K562 treated with DMSO at 1 percent for 48 hours (cell line): ENCODE results near the gene PCDHAC2. TPM values are rescaled to one million over a fixed set of nuclear protein-coding genes. Genes with fewer than 3 reads are reported as not detected.

Source experiments
- total RNA-seq: library from RNA; unstranded; fragments of 300-600 nt; gene quantifications from 2 replicates; pipeline ENCODE4 v1.2.3, GENCODE V29; 2022; ENCODE audit warnings: low replicate concordance; ENCODE audit errors: extremely low read depth

The PCDHAC2 gene, protein sequence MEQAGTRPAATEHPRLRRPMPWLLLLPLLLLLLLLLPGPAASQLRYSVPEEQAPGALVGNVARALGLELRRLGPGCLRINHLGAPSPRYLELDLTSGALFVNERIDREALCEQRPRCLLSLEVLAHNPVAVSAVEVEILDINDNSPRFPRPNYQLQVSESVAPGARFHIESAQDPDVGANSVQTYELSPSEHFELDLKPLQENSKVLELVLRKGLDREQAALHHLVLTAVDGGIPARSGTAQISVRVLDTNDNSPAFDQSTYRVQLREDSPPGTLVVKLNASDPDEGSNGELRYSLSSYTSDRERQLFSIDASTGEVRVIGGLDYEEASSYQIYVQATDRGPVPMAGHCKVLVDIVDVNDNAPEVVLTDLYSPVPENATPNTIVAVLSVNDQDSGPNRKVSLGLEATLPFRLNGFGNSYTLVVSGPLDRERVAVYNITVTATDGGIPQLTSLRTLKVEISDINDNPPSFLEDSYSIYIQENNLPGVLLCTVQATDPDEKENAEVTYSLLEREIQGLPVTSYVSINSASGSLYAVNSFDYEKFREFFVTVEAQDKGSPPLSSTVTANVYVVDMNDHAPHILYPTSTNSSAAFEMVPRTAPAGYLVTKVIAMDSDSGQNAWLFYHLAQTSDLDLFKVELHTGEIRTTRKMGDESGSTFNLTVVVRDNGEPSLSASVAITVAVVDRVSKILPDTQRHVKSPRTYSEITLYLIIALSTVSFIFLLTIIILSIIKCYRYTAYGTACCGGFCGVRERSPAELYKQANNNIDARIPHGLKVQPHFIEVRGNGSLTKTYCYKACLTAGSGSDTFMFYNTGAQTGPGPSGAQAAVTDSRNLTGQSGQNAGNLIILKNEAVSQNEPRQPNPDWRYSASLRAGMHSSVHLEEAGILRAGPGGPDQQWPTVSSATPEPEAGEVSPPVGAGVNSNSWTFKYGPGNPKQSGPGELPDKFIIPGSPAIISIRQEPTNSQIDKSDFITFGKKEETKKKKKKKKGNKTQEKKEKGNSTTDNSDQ
- not detected in 2 replicates for total RNA-seq

DNA sequence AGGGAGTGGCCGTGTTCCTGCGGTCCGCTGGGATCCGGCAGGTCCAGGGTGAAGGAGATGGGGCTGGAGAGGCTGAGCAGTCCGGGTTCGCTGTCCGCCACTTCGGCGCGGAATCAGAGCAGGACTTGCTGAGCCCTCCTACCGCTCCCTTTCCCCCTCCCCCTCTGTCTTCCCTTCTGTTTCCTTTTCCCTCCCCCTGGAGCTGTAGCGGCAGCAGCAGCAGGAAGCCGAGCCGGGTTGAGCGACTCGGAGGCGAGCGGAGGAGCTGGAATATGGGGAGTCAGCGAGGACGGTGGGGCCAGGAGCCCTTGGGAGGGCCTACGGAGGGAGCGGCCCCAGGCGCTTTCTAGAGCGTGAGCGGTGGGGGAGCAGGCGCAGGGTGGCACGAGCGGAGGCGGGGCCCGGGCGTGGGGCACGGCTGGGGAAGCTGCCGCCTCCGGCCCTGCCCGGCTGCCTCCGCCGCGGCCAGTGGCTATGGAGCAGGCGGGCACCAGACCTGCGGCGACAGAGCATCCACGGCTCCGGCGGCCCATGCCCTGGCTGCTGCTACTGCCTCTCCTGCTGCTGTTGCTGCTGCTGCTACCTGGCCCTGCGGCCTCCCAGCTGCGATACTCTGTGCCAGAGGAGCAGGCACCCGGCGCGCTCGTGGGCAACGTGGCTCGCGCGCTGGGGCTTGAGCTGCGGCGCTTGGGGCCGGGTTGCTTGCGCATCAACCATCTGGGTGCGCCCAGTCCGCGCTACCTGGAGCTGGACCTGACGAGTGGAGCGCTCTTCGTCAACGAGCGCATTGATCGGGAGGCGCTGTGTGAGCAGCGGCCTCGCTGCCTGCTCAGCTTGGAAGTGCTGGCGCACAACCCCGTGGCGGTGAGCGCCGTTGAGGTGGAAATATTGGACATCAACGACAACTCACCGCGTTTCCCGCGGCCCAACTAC is at the start of gene PCDHAC2:
Gene PCDHAC2 (plus strand): TSS at position 184 of the 933 bp plus-strand sequence. CDS start 291 bp downstream, at position 475.

DNA sequence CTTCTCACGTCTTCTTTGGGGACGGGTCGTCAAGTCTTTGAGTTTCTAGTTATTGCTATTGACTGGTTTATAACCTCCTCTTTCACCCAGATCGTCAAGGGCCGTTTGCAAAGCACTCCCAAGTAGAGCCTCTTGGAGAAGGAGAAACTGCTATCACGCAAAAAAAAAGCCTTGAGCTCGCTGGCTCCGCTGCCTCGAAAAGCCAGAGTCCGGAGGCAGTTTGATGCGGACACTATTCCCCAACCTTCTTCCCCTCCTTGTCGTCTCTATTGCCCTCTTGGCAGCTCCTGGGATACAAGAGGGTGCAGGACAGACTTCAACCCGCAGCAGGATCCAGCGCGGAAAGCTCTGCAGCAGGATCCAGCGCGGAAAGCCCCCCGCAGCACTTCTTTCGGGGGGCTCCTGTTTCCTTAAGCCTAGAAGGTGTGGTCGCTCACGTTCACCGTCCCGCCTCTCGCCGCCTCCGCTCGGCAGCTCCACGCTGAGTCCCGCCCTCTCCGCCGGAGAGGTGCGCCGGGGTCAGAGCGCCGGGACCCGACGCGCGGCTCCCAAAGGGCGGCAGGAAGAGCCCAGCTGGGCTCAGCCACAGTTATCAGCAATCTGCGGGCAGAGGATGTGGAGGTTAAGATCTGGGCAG is 40.4 kb upstream of the PCDHAC2 start, which contains the start of gene PCDHAC1:
Gene PCDHAC1 (plus strand): TSS at position 494 of the 637 bp plus-strand sequence. CDS start 594 bp downstream, outside the sequence.

Other genes with a start within 250 kb of the PCDHAC2 start
- gene PCDHA1, start 180.3 kb upstream of the PCDHAC2 start, total RNA-seq: not detected in 2 replicates
- gene PCDHA2, start 171.6 kb upstream of the PCDHAC2 start, total RNA-seq: not detected in 2 replicates
- gene PCDHA3, start 165.4 kb upstream of the PCDHAC2 start, total RNA-seq: not detected in 2 replicates
- gene PCDHA4, start 159.4 kb upstream of the PCDHAC2 start, total RNA-seq: not detected in 2 replicates
- gene PCDHA5, start 144.9 kb upstream of the PCDHAC2 start, total RNA-seq: not detected in 2 replicates
- not detected in 2 replicates for gene PCDHA6, start 138.5 kb upstream of the PCDHAC2 start, total RNA-seq
- not detected in 2 replicates for gene PCDHA7, start 132.2 kb upstream of the PCDHAC2 start, total RNA-seq
- gene PCDHA8, start 125.3 kb upstream of the PCDHAC2 start, total RNA-seq: not detected in 2 replicates
- gene PCDHA9, start 118.1 kb upstream of the PCDHAC2 start, total RNA-seq: not detected in 2 replicates
- gene PCDHA10, start 110.6 kb upstream of the PCDHAC2 start, total RNA-seq: not detected in 2 replicates
- gene PCDHA11, start 97.5 kb upstream of the PCDHAC2 start, total RNA-seq: not detected in 2 replicates
- gene PCDHA12, start 91.2 kb upstream of the PCDHAC2 start, total RNA-seq: not detected in 2 replicates
- not detected in 2 replicates for gene PCDHA13, start 84.4 kb upstream of the PCDHAC2 start, total RNA-seq
- gene PCDHAC1, start 40.2 kb upstream of the PCDHAC2 start, total RNA-seq: not detected in 2 replicates
- not detected in 2 replicates for gene PCDHB1, start 84.9 kb downstream of the PCDHAC2 start, total RNA-seq
- not detected in 2 replicates for gene PCDHB2, start 128.1 kb downstream of the PCDHAC2 start, total RNA-seq
- not detected in 2 replicates for gene PCDHB3, start 134.0 kb downstream of the PCDHAC2 start, total RNA-seq
- gene PCDHB4, start 155.3 kb downstream of the PCDHAC2 start, total RNA-seq: not detected in 2 replicates
- gene PCDHB5, start 168.7 kb downstream of the PCDHAC2 start, total RNA-seq: not detected in 2 replicates
- gene PCDHB6, start 183.6 kb downstream of the PCDHAC2 start, total RNA-seq: not detected in 2 replicates
- not detected in 2 replicates for gene PCDHB7, start 206.2 kb downstream of the PCDHAC2 start, total RNA-seq
- gene PCDHB8, start 211.3 kb downstream of the PCDHAC2 start, total RNA-seq: not detected in 2 replicates
- not detected in 2 replicates for gene PCDHB16, start 215.9 kb downstream of the PCDHAC2 start, total RNA-seq
- not detected in 2 replicates for gene PCDHB9, start 220.7 kb downstream of the PCDHAC2 start, total RNA-seq
- not detected in 2 replicates for gene PCDHB10, start 225.9 kb downstream of the PCDHAC2 start, total RNA-seq
- gene PCDHB11, start 233.2 kb downstream of the PCDHAC2 start, total RNA-seq: not detected in 2 replicates
- not detected in 2 replicates for gene PCDHB12, start 242.2 kb downstream of the PCDHAC2 start, total RNA-seq
- not detected in 2 replicates for gene PCDHB13, start 247.4 kb downstream of the PCDHAC2 start, total RNA-seq